Activated CD4-positive, alpha-beta T cell treated with anti-CD3 and anti-CD28 coated beads, Interleukin-2, amount 50 U/mL, for 4 hours (primary cell): Measurements from ENCODE around the gene RASSF10.
A peak's percentile ranks its signal among the peaks of the same experiment; 100 is the strongest.

Experiments used
- DNase-seq, 2 experiments: peaks; one replicate each; pipeline ENCODE4 v3.0.0-alpha.2; 2020

The RASSF10 gene

GRCh38 chr11:13008625-13009475 is at the start of gene RASSF10:
TSS of gene RASSF10 (plus strand) at chr11:13009316. CDS start at chr11:13009577, 261 bp downstream.
- DNase-seq: no peak

- no peak for DNase-seq
Measured at GRCh38 chr11:12961615-12962014, 47.5 kb upstream of the RASSF10 start.

- DNase-seq: no peak
Measured at GRCh38 chr11:12962306-12962705, 46.8 kb upstream of the RASSF10 start.

GRCh38 chr11:12963051-12963450 is 46.1 kb upstream of the RASSF10 start:
- no peak for DNase-seq

GRCh38 chr11:12963792-12964536 is 45.2 kb upstream of the RASSF10 start:
- peak; percentile 44 to 48 for DNase-seq

GRCh38 chr11:12964650-12965049 is 44.5 kb upstream of the RASSF10 start:
- DNase-seq: no peak

GRCh38 chr11:12966002-12966401 is 43.1 kb upstream of the RASSF10 start:
- no peak for DNase-seq

- DNase-seq: no peak
Measured at GRCh38 chr11:12968101-12968500, 41.0 kb upstream of the RASSF10 start.

GRCh38 chr11:12968826-12969225 is 40.3 kb upstream of the RASSF10 start:
- DNase-seq: no peak

- no peak for DNase-seq
Measured at GRCh38 chr11:12971955-12972354, 37.2 kb upstream of the RASSF10 start.

GRCh38 chr11:12973528-12974181 is 35.5 kb upstream of the RASSF10 start:
- no peak for DNase-seq

- DNase-seq: no peak
Measured at GRCh38 chr11:12975195-12975594, 33.9 kb upstream of the RASSF10 start.

- no peak for DNase-seq
Measured at GRCh38 chr11:12979928-12980689, 29.0 kb upstream of the RASSF10 start.

- DNase-seq: no peak
Measured at GRCh38 chr11:12981676-12982522, 27.2 kb upstream of the RASSF10 start.

- DNase-seq: no peak
Measured at GRCh38 chr11:12983336-12983735, 25.8 kb upstream of the RASSF10 start.

- DNase-seq: no peak
Measured at GRCh38 chr11:12986194-12986898, 22.8 kb upstream of the RASSF10 start.

GRCh38 chr11:12989428-12990161 is 19.5 kb upstream of the RASSF10 start:
- no peak for DNase-seq

GRCh38 chr11:12990162-12990480 is 19.0 kb upstream of the RASSF10 start:
- no peak for DNase-seq

GRCh38 chr11:12991426-12991825 is 17.7 kb upstream of the RASSF10 start:
- DNase-seq: no peak

GRCh38 chr11:12993626-12994025 is 15.5 kb upstream of the RASSF10 start:
- DNase-seq: no peak

- no peak for DNase-seq
Measured at GRCh38 chr11:12994476-12994875, 14.6 kb upstream of the RASSF10 start.
